ENCODE data around the gene CATSPER3. TPM values are rescaled to one million over a fixed set of nuclear protein-coding genes. Genes with fewer than 3 reads are reported as not detected.
A peak's percentile ranks its signal among the peaks of the same experiment; 100 is the strongest.

CATSPER3 gene
- total and polyA plus RNA-seq, 9 donors: 0.36 to 0.85 (median 0.57) TPM

GRCh38 chr5:135032999-135033861 lies 65.5 kb downstream of the CATSPER3 start:
- Histone ChIP-seq H3K4me1 (ENCODE audit: insufficient read depth) (peaks cover 6% of the 10 kb centered on the region), H3K27ac (no peak overlapping the region), H3K9me3 (peaks cover 0 to 4% of the 10 kb centered on the region in 2 donors), H3K27me3 (peaks cover 11% of the 10 kb centered on the region), H3K4me3 (peak overlapping the region; percentile 34), H3K36me3 (no peaks in the 10 kb centered on the region)
- TF ChIP-seq EP300 (IDR thresholded peaks at IDR 0.05) (no peak), POLR2A (IDR thresholded peaks at IDR 0.05) (no peak), CTCF (IDR thresholded peaks at IDR 0.05) (no peak)
- intact Hi-C loops (cut with DNase I): no loop called here
- peak in 1 of 5 donors; percentile 51 for DNase-seq
- WGBS, 3 donors: 3% methylated on average over 77 to 89 of the region's 89 CpGs

GRCh38 chr5:135033901-135034235 lies 66.2 kb downstream of the CATSPER3 start, which contains the start of gene PITX1:
TSS of gene PITX1 (minus strand) at chr5:135034228. CDS start at chr5:135033881, 347 bp downstream.
- TF ChIP-seq POLR2A (IDR thresholded peaks at IDR 0.05) (no peak), EP300 (IDR thresholded peaks at IDR 0.05) (no peak), CTCF (IDR thresholded peaks at IDR 0.05) (no peak)
- Histone ChIP-seq H3K27me3 (peaks cover 8% of the 10 kb centered on the region), H3K36me3 (no peaks in the 10 kb centered on the region), H3K27ac (no peak within 1 kb of the TSS), H3K4me3 (peak within 1 kb of the TSS; percentile 34), H3K9me3 (peaks cover 0 to 2% of the 10 kb centered on the region in 2 donors), H3K4me1 (ENCODE audit: insufficient read depth) (peaks cover 8% of the 10 kb centered on the region)
- no peak for DNase-seq
- 0 to 2% (median 0%) methylated on average over 4 to 49 of the region's 49 CpGs for WGBS, 3 donors
- intact Hi-C loops (cut with DNase I): no loop called here

DNA sequence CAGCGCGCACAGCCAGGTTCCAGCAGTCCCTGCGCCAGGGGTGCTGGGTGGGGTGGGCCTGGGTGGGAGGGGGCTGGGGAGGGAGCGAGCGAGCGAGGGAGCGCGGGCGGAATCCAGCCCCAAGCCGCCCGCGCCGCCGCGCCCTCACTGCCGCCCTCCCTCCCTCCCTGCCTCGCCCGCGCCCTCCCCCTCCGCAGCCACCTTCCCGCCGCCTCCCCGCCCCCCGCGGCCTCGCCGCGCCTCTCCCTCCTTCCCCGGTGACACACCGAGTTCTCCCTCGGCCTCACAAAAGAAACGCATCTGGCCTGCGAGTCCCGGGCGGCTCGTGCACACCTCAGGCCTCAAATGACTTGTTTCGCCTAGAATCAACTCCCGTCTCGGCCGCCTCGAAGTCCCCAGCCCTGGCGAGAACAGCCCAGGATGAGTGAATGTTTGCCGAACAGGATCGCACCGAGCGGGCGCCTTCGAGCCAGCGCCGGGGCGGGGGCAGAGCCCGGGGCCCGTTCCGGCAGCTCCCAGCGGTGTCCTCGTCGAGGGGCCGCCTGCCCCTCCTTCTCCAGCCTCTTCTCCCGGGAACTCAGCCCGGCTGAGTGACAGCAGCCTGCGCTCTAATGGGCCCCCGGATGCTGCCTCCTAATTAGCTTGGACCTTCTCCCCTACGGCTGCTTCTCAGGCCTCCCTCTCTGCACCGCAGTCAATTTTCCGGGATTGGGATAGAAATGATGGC lies 66.7 kb downstream of the CATSPER3 start:
- DNase-seq: peak in 2 of 5 donors; percentile 20 to 55
- Histone ChIP-seq H3K27ac (no peak overlapping the region), H3K27me3 (peaks cover 6% of the 10 kb centered on the region), H3K36me3 (no peaks in the 10 kb centered on the region), H3K9me3 (no peaks in the 10 kb centered on the region), H3K4me3 (peak overlapping the region; percentile 34), H3K4me1 (ENCODE audit: insufficient read depth) (peaks cover 10% of the 10 kb centered on the region)
- WGBS, 3 donors: 10 to 16% (median 14%) methylated on average over 23 to 57 of the region's 65 CpGs
- intact Hi-C loops (cut with DNase I): no loop called here
- TF ChIP-seq CTCF (IDR thresholded peaks at IDR 0.05) (no peak), EP300 (IDR thresholded peaks at IDR 0.05) (no peak), POLR2A (IDR thresholded peaks at IDR 0.05) (no peak)

- no peak overlapping the region for H3K4me3 ChIP-seq
- peaks cover 6% of the 10 kb centered on the region for H3K27me3 ChIP-seq
- WGBS, 3 donors: 86 to 90% (median 89%) methylated on average over 14 of the region's 14 CpGs
- no peaks in the 10 kb centered on the region for H3K36me3 ChIP-seq
- no peak for DNase-seq
- no peaks in the 10 kb centered on the region for H3K9me3 ChIP-seq
- intact Hi-C loops (cut with DNase I): no loop called here
- H3K27ac ChIP-seq: no peak overlapping the region
- no peak for TF ChIP-seq EP300 (IDR thresholded peaks at IDR 0.05)
- no peak for TF ChIP-seq CTCF (IDR thresholded peaks at IDR 0.05)
- TF ChIP-seq POLR2A (IDR thresholded peaks at IDR 0.05): no peak
- H3K4me1 ChIP-seq (ENCODE audit: insufficient read depth): peaks cover 11% of the 10 kb centered on the region
Measured at GRCh38 chr5:135034963-135035677, 67.4 kb downstream of the CATSPER3 start.

Measured in ovary (tissue), 9 donors.